ENCODE results near the gene PPP1R11. TPM values are rescaled to one million over a fixed set of nuclear protein-coding genes. Genes with fewer than 3 reads are reported as not detected.

The PPP1R11 gene
- total and polyA plus RNA-seq, 9 of the 15 experiments (the other 6 are each of a cell fraction or from before 2014, with no cell fraction given), result 17.8 to 94.8 (median 44.6) TPM

GRCh38 chr6:30060606-30061091, 6.3 kb upstream of the PPP1R11 start:
- intact Hi-C loops (cut with micrococcal nuclease), result loop anchor here (5.0 to 10.0 kb wide), 2 partner anchors 93 to 284 kb away; partner anchors contain the start of gene RPP21
- H3K9me3 ChIP-seq (replicated peaks; ENCODE audit: control insufficient read depth, insufficient read depth, low read depth, low read length), result no peaks in the 10 kb centered on the region
- ChIA-PET CTCF (ENCODE audit: low intra/inter-chr PET ratio) (no interaction called here), POLR2A (interaction anchor here (0.6 to 2.2 kb wide), 14 partner anchors 11 to 510 kb away, joined by 3 to 10 read pairs (median 4); no protein-coding TSS in a partner anchor)
- H3K9ac ChIP-seq (ENCODE audit: insufficient read depth in 1 of 2, low read depth in 2 of 2, low read length in 2 of 2), result peak overlapping the region; percentile 96 to 98
- H3K4me3 ChIP-seq, result peak overlapping the region; percentile 79
- H3K36me3 ChIP-seq (ENCODE audit: control insufficient read depth, insufficient read depth, low read length), result peaks cover 34% of the 10 kb centered on the region
- no peak for FAIRE-seq
- under 1% methylated on average over 24 of the region's 24 CpGs for WGBS (ENCODE audit: insufficient coverage, low coverage, missing lambda C conversion rate)
- peak; percentile 26; the same call in 2 of the 3 replicates for ATAC-seq
- H2AFZ ChIP-seq (ENCODE audit: low read depth, low read length), result peak overlapping the region; percentile 94
- no peaks in the 10 kb centered on the region for H3K9me1 ChIP-seq (ENCODE audit: control insufficient read depth, insufficient read depth, low read length)
- DNase-seq (ENCODE audit: extremely low read depth in 1 of 4, low spot score in 3 of 4), result peak; percentile 49 to 58 (median 56)
- peaks cover 0 to 14% of the 10 kb centered on the region in 2 experiments; a peak in 3 of 5 replicates for H3K4me1 ChIP-seq (replicated peaks in 1 of 2; ENCODE audit: control insufficient read depth in 2 of 2, insufficient read depth in 2 of 2, low read length in 2 of 2)
- H3K27me3 ChIP-seq (ENCODE audit: control insufficient read depth in 2 of 2, insufficient read depth in 2 of 2, low read length in 2 of 2), result no peaks in the 10 kb centered on the region
- TSS peak; percentile 81 for BruUV-seq (replicated peaks)
- H3K27ac ChIP-seq (ENCODE audit: extremely low read depth, low read depth, low read length), result peak overlapping the region; percentile 85
- peak overlapping the region; percentile 93 for H3K4me2 ChIP-seq (ENCODE audit: insufficient read depth, low read length)
- in situ Hi-C loops (cut with MboI), result no loop called here
- H4K20me1 ChIP-seq (replicated peaks; ENCODE audit: control insufficient read depth, insufficient read depth, low read length), result no peaks in the 10 kb centered on the region
- H3K79me2 ChIP-seq (ENCODE audit: control insufficient read depth, insufficient read depth, low read length), result peaks cover 53% of the 10 kb centered on the region
- TF ChIP-seq HOXB6 (CRISPR knock-in tag; IDR thresholded peaks at IDR 0.05; ENCODE audit: borderline replicate concordance) (no peak), ZNF253 (CRISPR knock-in tag; conservative IDR thresholded peaks at IDR 0.05) (no peak), CBX3 (IDR thresholded peaks at IDR 0.05; ENCODE audit: borderline replicate concordance in 1 of 2, low read length in 2 of 2) (0 out of 3 replicates have a peak, but pooled peaks of 1 of the 2 experiments have one; percentile 10), JUND (IDR thresholded peaks at IDR 0.05; ENCODE audit: borderline replicate concordance, low read depth, low read length) (no peak), JUND (tag; IDR thresholded peaks at IDR 0.05; ENCODE audit: borderline replicate concordance, low read depth, low read length) (no peak; the same call in 2 of the 3 replicates), PURB (CRISPR knock-in tag; IDR thresholded peaks at IDR 0.05; ENCODE audit: low read depth) (no peak), PML (IDR thresholded peaks at IDR 0.05; ENCODE audit: low read length) (no peak), DMBX1 (CRISPR knock-in tag; IDR thresholded peaks at IDR 0.05; ENCODE audit: borderline replicate concordance) (no peak), KAT2B (IDR thresholded peaks at IDR 0.05; ENCODE audit: low read depth, low read length) (no peak), EGR1 (conservative IDR thresholded peaks at IDR 0.05) (no peak), ZNF217 (CRISPR knock-in tag; IDR thresholded peaks at IDR 0.05) (no peak), FOXP4 (CRISPR knock-in tag; IDR thresholded peaks at IDR 0.05; ENCODE audit: borderline replicate concordance) (0 out of 2 replicates have a peak, but pooled peaks have one; percentile 24), ZNF311 (CRISPR knock-in tag; IDR thresholded peaks at IDR 0.05) (no peak), SIRT6 (IDR thresholded peaks at IDR 0.05; ENCODE audit: low read depth, low read length) (no peak), XRCC3 (IDR thresholded peaks at IDR 0.05) (no peak), PHTF2 (CRISPR knock-in tag; IDR thresholded peaks at IDR 0.05) (no peak), RUNX1 (IDR thresholded peaks at IDR 0.05; ENCODE audit: low read depth) (no peak), MAFG (tag; conservative IDR thresholded peaks at IDR 0.05) (0 out of 2 replicates have a peak, but pooled peaks have one; percentile 3), SP2 (IDR thresholded peaks at IDR 0.05; ENCODE audit: extremely low read depth, low read depth, low read length, poor library complexity, severe bottlenecking) (no peak), NCOA6 (IDR thresholded peaks at IDR 0.05) (no peak), MTA1 (IDR thresholded peaks at IDR 0.05; ENCODE audit: borderline replicate concordance) (no peak), BRD4 (IDR thresholded peaks at IDR 0.05) (no peak), FOXM1 (IDR thresholded peaks at IDR 0.05; ENCODE audit: low read depth) (no peak), FOXM1 (CRISPR knock-in tag; IDR thresholded peaks at IDR 0.05; ENCODE audit: low read depth) (no peak), ZNF239 (CRISPR knock-in tag; IDR thresholded peaks at IDR 0.05) (no peak)
